ENCODE data around the gene ZSCAN4. TPM values are rescaled to one million over a fixed set of nuclear protein-coding genes. Genes with fewer than 3 reads are reported as not detected.

Gene ZSCAN4
- total RNA-seq, 1 donor from 2014 or later, result not detected

- Mint-ChIP-seq H3K27ac (no peak overlapping the region), H3K4me3 (no peak overlapping the region), H3K36me3 (ENCODE audit: low read depth) (peaks cover 62% of the 10 kb centered on the region), H3K4me1 (peaks cover 14% of the 10 kb centered on the region), H3K27me3 (peaks cover 2% of the 10 kb centered on the region), H3K9me3 (peaks cover 42% of the 10 kb centered on the region)
- no peak for DNase-seq
- intact Hi-C loops (cut with micrococcal nuclease), result no loop called here
These were observed 37.6 kb downstream of the ZSCAN4 start for GRCh38 chr19:57706346-57706745.

GRCh38 chr19:57708641-57709361, 40.1 kb downstream of the ZSCAN4 start, which contains the start of gene ZNF154:
ZNF154 (minus strand) TSS chr19:57709204; CDS start chr19:57708971, 233 bp downstream.
- Mint-ChIP-seq H3K27me3 (peaks cover 2% of the 10 kb centered on the region), H3K4me3 (peak within 1 kb of the TSS; percentile 93), H3K36me3 (ENCODE audit: low read depth) (peaks cover 40% of the 10 kb centered on the region), H3K27ac (peak within 1 kb of the TSS; percentile 87), H3K4me1 (peaks cover 14% of the 10 kb centered on the region), H3K9me3 (peaks cover 43% of the 10 kb centered on the region)
- DNase-seq, result peak; percentile 76
- intact Hi-C loops (cut with micrococcal nuclease), result no loop called here

DNA sequence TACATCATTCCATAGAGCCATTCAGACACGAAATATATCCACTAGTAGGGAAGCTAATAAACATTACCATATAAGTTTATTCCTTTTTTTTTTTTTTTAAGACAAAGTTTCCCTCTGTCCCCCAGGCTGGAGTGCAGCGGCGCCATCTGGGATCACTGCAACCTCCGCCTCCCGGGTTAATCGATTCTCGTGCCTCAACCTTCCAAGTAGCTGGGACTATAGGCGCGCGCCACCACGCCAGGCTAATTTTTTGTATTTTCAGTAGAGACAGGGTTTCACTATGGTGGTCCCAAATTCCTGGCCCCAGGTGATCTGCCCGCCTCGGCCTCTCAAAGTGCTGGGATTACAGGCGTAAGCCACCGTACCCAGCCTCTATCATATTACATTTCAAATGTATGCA, 40.9 kb downstream of the ZSCAN4 start:
- Mint-ChIP-seq H3K27ac (no peak overlapping the region), H3K36me3 (ENCODE audit: low read depth) (peaks cover 33% of the 10 kb centered on the region), H3K27me3 (peaks cover 2% of the 10 kb centered on the region), H3K9me3 (peaks cover 47% of the 10 kb centered on the region), H3K4me1 (peaks cover 14% of the 10 kb centered on the region), H3K4me3 (peak overlapping the region; percentile 93)
- no peak for DNase-seq
- intact Hi-C loops (cut with micrococcal nuclease), result no loop called here

DNA sequence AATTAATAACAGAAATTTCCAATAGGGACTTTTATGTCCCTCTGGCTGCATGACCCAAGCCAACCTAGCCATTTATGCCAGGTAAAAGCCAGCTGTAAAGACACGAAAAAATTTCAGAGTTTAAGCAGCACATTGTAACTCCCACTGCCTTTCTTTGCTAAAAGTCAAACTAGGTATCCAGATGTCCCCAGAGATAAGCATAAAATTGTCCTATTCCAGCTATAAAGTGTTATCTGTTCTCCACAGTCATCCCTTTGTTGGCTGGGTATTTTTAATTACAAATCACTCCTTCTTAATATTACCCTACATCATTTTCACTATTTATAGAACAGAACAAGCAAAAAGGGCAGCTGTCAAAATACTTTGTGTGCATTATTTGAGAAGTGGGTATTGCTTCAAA, 43.5 kb downstream of the ZSCAN4 start:
- peaks cover 2% of the 10 kb centered on the region for H3K27me3 Mint-ChIP-seq
- H3K4me3 Mint-ChIP-seq, result no peak overlapping the region
- peaks cover 14% of the 10 kb centered on the region for H3K4me1 Mint-ChIP-seq
- no peak for DNase-seq
- peaks cover 45% of the 10 kb centered on the region for H3K9me3 Mint-ChIP-seq
- intact Hi-C loops (cut with micrococcal nuclease), result no loop called here
- H3K27ac Mint-ChIP-seq, result no peak overlapping the region
- H3K36me3 Mint-ChIP-seq (ENCODE audit: low read depth), result peaks cover 21% of the 10 kb centered on the region

- Mint-ChIP-seq H3K4me3 (no peak overlapping the region), H3K4me1 (no peaks in the 10 kb centered on the region), H3K9me3 (peaks cover 39% of the 10 kb centered on the region), H3K27ac (no peak overlapping the region), H3K36me3 (ENCODE audit: low read depth) (peaks cover 62% of the 10 kb centered on the region), H3K27me3 (no peaks in the 10 kb centered on the region)
- intact Hi-C loops (cut with micrococcal nuclease), result no loop called here
- DNase-seq, result no peak
These were observed 50.7 kb downstream of the ZSCAN4 start for GRCh38 chr19:57719424-57719823.

- no peak overlapping the region for H3K27ac Mint-ChIP-seq
- peaks cover 38% of the 10 kb centered on the region for H3K9me3 Mint-ChIP-seq
- H3K4me1 Mint-ChIP-seq, result no peaks in the 10 kb centered on the region
- intact Hi-C loops (cut with micrococcal nuclease), result no loop called here
- peaks cover 65% of the 10 kb centered on the region for H3K36me3 Mint-ChIP-seq (ENCODE audit: low read depth)
- no peak overlapping the region for H3K4me3 Mint-ChIP-seq
- H3K27me3 Mint-ChIP-seq, result no peaks in the 10 kb centered on the region
- no peak for DNase-seq
These were observed 51.3 kb downstream of the ZSCAN4 start for GRCh38 chr19:57719901-57720519.

DNA sequence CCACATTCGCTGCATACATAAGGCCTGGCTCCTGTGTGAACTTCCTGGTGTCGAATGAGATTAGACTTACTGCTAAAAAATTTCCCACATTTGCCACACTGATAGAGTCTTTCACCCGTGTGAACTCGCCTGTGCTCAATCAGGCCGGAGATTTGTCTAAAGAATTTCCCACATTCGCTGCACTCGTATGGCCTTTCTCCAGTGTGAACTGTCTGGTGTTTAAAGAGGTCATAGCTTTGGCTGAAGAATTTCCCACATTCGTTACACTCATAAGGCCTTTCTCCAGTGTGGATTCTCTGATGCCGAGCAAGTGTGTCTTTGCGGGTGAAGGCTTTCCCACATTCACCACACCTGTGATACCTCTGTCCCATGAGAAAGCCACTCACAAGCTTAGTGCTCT, 52.1 kb downstream of the ZSCAN4 start:
- Mint-ChIP-seq H3K9me3 (peaks cover 37% of the 10 kb centered on the region), H3K36me3 (ENCODE audit: low read depth) (peaks cover 66% of the 10 kb centered on the region), H3K4me3 (no peak overlapping the region), H3K4me1 (no peaks in the 10 kb centered on the region), H3K27me3 (no peaks in the 10 kb centered on the region), H3K27ac (no peak overlapping the region)
- intact Hi-C loops (cut with micrococcal nuclease), result no loop called here
- DNase-seq, result no peak

Other genes with a start within 250 kb of the ZSCAN4 start
- 22.5 and 26.5 TPM in 2 replicates for gene ZNF749, start 233.6 kb upstream of the ZSCAN4 start, total RNA-seq
- not detected in 2 replicates for gene VN1R1, start 211.8 kb upstream of the ZSCAN4 start, total RNA-seq
- 2.5 and 2.8 TPM in 2 replicates for gene ZNF772, start 191.4 kb upstream of the ZSCAN4 start, total RNA-seq
- gene ZNF419, start 181.2 kb upstream of the ZSCAN4 start, total RNA-seq, result 4.6 and 4.9 TPM in 2 replicates
- 4.9 and 5.1 TPM in 2 replicates for gene ZNF773, start 169.0 kb upstream of the ZSCAN4 start, total RNA-seq
- gene ZNF549, start 141.6 kb upstream of the ZSCAN4 start, total RNA-seq, result 4.0 and 4.9 TPM in 2 replicates
- 7.4 and 9.3 TPM in 2 replicates for gene ZNF550, start 109.1 kb upstream of the ZSCAN4 start, total RNA-seq
- gene ZNF416, start 90.0 kb upstream of the ZSCAN4 start, total RNA-seq, result 3.4 and 3.5 TPM in 2 replicates
- 2.8 and 4.1 TPM in 2 replicates for gene ZIK1, start 84.8 kb upstream of the ZSCAN4 start, total RNA-seq
- gene ZNF530, start 69.0 kb upstream of the ZSCAN4 start, total RNA-seq, result 4.5 and 5.7 TPM in 2 replicates
- 7.2 and 9.1 TPM in 2 replicates for gene ZNF134, start 54.7 kb upstream of the ZSCAN4 start, total RNA-seq
- 7.7 and 10.0 TPM in 2 replicates for gene ZNF211, start 35.8 kb upstream of the ZSCAN4 start, total RNA-seq
- gene ZNF551, start 13.0 kb downstream of the ZSCAN4 start, total RNA-seq, result 10.0 and 10.7 TPM in 2 replicates
- 3.1 and 3.9 TPM in 2 replicates for gene ZNF154, start 40.3 kb downstream of the ZSCAN4 start, total RNA-seq
- gene ZNF671, start 58.7 kb downstream of the ZSCAN4 start, total RNA-seq, result 5.1 and 5.5 TPM in 2 replicates
- gene ZNF776, start 77.9 kb downstream of the ZSCAN4 start, total RNA-seq, result 7.5 and 7.9 TPM in 2 replicates
- 11.5 and 13.5 TPM in 2 replicates for gene ZNF586, start 100.7 kb downstream of the ZSCAN4 start, total RNA-seq
- gene ZNF552, start 146.0 kb downstream of the ZSCAN4 start, total RNA-seq, result 9.2 and 9.8 TPM in 2 replicates
- 25.5 and 27.5 TPM in 2 replicates for gene ZNF587B, start 161.4 kb downstream of the ZSCAN4 start, total RNA-seq
- gene ZNF587, start 180.9 kb downstream of the ZSCAN4 start, total RNA-seq, result 30.1 and 30.9 TPM in 2 replicates
- 17.5 and 17.7 TPM in 2 replicates for gene ZNF814, start 220.1 kb downstream of the ZSCAN4 start, total RNA-seq
- gene ZNF417, start 247.7 kb downstream of the ZSCAN4 start, total RNA-seq, result 9.7 and 11.6 TPM in 2 replicates